IPS-18a (cell line): ENCODE measurements around the gene PRR5L.

ENCODE experiments used
- H3K27ac ChIP-seq: one replicate; pipeline ENCODE4 v1.5.1; 2013; ENCODE audit warnings: low read length
- H3K27me3 ChIP-seq: one replicate; pipeline ENCODE4 v1.6.1; 2013; ENCODE audit warnings: mild to moderate bottlenecking, low read length; ENCODE audit not compliant: control insufficient read depth, insufficient read depth
- H3K36me3 ChIP-seq: one replicate; pipeline ENCODE4 v1.6.1; 2013; ENCODE audit warnings: low read depth, low read length; ENCODE audit not compliant: control insufficient read depth
- H3K4me1 ChIP-seq: one replicate; pipeline ENCODE4 v1.6.1; 2013; ENCODE audit warnings: low read depth, low read length; ENCODE audit not compliant: control insufficient read depth
- H3K4me3 ChIP-seq: one replicate; pipeline ENCODE4 v1.5.1; 2013; ENCODE audit warnings: low read length
- H3K9ac ChIP-seq: one replicate; pipeline ENCODE4 v1.6.1; 2013; ENCODE audit warnings: mild to moderate bottlenecking, low read length, moderate library complexity
- H3K9me3 ChIP-seq: one replicate; pipeline ENCODE4 v1.6.1; 2013; ENCODE audit warnings: low read depth, low read length; ENCODE audit not compliant: control insufficient read depth

The PRR5L gene

DNA sequence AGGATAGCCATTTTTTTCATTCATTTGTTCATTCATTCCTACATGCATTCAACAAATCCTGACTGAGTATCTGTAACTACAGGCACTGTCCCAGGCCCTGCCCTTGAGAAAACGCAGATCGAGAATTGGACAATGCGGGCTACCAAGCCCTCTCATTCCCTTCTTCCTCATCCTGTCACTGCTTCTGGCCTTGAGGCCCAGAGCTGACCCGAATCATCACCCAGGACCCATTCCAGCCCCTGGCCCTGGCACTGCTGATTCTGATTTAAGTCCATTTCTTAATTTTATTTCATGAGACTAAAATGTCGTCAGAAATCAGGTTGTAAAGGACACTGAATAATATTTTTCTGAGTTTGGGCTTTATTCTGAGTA is 31.1 kb upstream of the PRR5L start:
- peaks cover 3% of the 10 kb centered on the region for H3K4me1 ChIP-seq
- H3K4me3 ChIP-seq = no peak overlapping the region
- H3K9me3 ChIP-seq = no peaks in the 10 kb centered on the region
- no peaks in the 10 kb centered on the region for H3K36me3 ChIP-seq
- no peaks in the 10 kb centered on the region for H3K27me3 ChIP-seq
- H3K9ac ChIP-seq = no peak overlapping the region
- H3K27ac ChIP-seq = no peak overlapping the region

- Histone ChIP-seq H3K9ac (no peak overlapping the region), H3K9me3 (no peaks in the 10 kb centered on the region), H3K27me3 (no peaks in the 10 kb centered on the region), H3K4me1 (peaks cover 3% of the 10 kb centered on the region), H3K4me3 (no peak overlapping the region), H3K36me3 (no peaks in the 10 kb centered on the region), H3K27ac (no peak overlapping the region)
Observed at GRCh38 chr11:36265793-36266628, 30.1 kb upstream of the PRR5L start.

- Histone ChIP-seq H3K4me3 (no peak overlapping the region), H3K27me3 (no peaks in the 10 kb centered on the region), H3K27ac (no peak overlapping the region), H3K36me3 (no peaks in the 10 kb centered on the region), H3K9me3 (no peaks in the 10 kb centered on the region), H3K9ac (no peak overlapping the region), H3K4me1 (no peaks in the 10 kb centered on the region)
Observed at GRCh38 chr11:36266767-36267166, 29.3 kb upstream of the PRR5L start.

- H3K27ac ChIP-seq = no peak overlapping the region
- no peaks in the 10 kb centered on the region for H3K36me3 ChIP-seq
- no peak overlapping the region for H3K9ac ChIP-seq
- no peaks in the 10 kb centered on the region for H3K4me1 ChIP-seq
- H3K27me3 ChIP-seq = no peaks in the 10 kb centered on the region
- H3K4me3 ChIP-seq = no peak overlapping the region
- H3K9me3 ChIP-seq = no peaks in the 10 kb centered on the region
Observed at GRCh38 chr11:36268337-36268985, 27.6 kb upstream of the PRR5L start.

GRCh38 chr11:36270701-36271100 is 25.4 kb upstream of the PRR5L start:
- H3K9me3 ChIP-seq = no peaks in the 10 kb centered on the region
- H3K36me3 ChIP-seq = no peaks in the 10 kb centered on the region
- H3K9ac ChIP-seq = no peak overlapping the region
- H3K4me3 ChIP-seq = no peak overlapping the region
- no peak overlapping the region for H3K27ac ChIP-seq
- H3K27me3 ChIP-seq = no peaks in the 10 kb centered on the region
- H3K4me1 ChIP-seq = no peaks in the 10 kb centered on the region

DNA sequence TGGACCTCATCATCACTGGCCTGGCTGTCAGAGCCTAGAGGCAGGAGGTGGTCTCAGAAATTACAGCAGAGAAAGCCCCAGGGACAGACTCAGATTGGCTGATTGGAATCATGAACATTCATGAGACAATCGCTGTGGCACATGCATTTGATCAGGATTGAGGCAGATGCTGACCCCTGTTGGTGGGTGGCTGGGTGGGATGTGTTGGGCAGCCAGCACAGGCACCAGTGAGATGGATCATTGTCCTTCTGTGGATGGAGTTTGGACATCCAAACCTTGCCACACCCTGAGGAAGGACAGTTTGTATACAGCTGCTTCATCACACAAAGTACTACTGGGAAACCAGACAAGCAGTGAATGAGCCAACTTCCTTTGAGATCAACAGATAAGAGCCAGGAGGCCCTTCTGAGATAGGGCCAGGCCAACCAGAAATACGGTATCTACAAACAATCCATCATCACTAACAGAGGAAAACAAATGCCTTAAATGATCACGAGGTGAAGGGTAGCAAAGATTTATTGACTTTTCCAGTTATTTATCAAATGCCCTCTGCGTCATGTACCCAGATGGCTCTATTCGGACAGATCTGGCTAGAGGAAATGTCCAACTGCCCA is 24.2 kb upstream of the PRR5L start:
- no peak overlapping the region for H3K27ac ChIP-seq
- no peaks in the 10 kb centered on the region for H3K9me3 ChIP-seq
- H3K36me3 ChIP-seq = no peaks in the 10 kb centered on the region
- H3K9ac ChIP-seq = no peak overlapping the region
- no peak overlapping the region for H3K4me3 ChIP-seq
- no peaks in the 10 kb centered on the region for H3K4me1 ChIP-seq
- no peaks in the 10 kb centered on the region for H3K27me3 ChIP-seq

- Histone ChIP-seq H3K27ac (no peak overlapping the region), H3K4me3 (no peak overlapping the region), H3K27me3 (no peaks in the 10 kb centered on the region), H3K9ac (no peak overlapping the region), H3K36me3 (no peaks in the 10 kb centered on the region), H3K9me3 (no peaks in the 10 kb centered on the region), H3K4me1 (no peaks in the 10 kb centered on the region)
Observed at GRCh38 chr11:36273110-36273509, 23.0 kb upstream of the PRR5L start.

GRCh38 chr11:36274414-36274813 is 21.7 kb upstream of the PRR5L start:
- Histone ChIP-seq H3K4me1 (no peaks in the 10 kb centered on the region), H3K36me3 (no peaks in the 10 kb centered on the region), H3K27ac (no peak overlapping the region), H3K9ac (no peak overlapping the region), H3K9me3 (no peaks in the 10 kb centered on the region), H3K27me3 (no peaks in the 10 kb centered on the region), H3K4me3 (no peak overlapping the region)

- Histone ChIP-seq H3K27me3 (no peaks in the 10 kb centered on the region), H3K9ac (no peak overlapping the region), H3K27ac (no peak overlapping the region), H3K4me1 (no peaks in the 10 kb centered on the region), H3K9me3 (no peaks in the 10 kb centered on the region), H3K4me3 (no peak overlapping the region), H3K36me3 (no peaks in the 10 kb centered on the region)
Observed at GRCh38 chr11:36278531-36279282, 17.4 kb upstream of the PRR5L start.

- Histone ChIP-seq H3K36me3 (no peaks in the 10 kb centered on the region), H3K4me3 (no peak overlapping the region), H3K27me3 (no peaks in the 10 kb centered on the region), H3K9me3 (no peaks in the 10 kb centered on the region), H3K27ac (no peak overlapping the region), H3K9ac (no peak overlapping the region), H3K4me1 (no peaks in the 10 kb centered on the region)
Observed at GRCh38 chr11:36280531-36280930, 15.6 kb upstream of the PRR5L start.

DNA sequence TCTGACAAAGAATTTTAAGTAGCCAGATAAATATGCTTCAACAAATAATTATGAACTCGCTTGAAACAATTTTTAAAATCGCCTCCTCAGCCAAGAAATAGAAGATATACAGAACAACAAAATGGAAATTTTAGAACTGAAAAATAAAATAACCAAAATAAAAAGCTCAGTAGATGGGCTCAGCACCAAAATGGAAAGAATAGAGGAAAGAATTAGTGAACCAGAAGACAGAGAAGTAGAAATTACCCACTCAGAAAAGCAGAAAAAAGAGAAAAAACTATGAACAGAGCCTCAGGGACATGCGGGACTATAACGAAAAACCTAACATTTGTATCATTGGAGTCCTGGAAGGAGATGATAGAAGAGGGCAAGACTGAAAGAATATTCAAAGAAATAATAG is 14.2 kb upstream of the PRR5L start:
- no peak overlapping the region for H3K27ac ChIP-seq
- no peak overlapping the region for H3K4me3 ChIP-seq
- H3K27me3 ChIP-seq = no peaks in the 10 kb centered on the region
- H3K9me3 ChIP-seq = no peaks in the 10 kb centered on the region
- no peaks in the 10 kb centered on the region for H3K4me1 ChIP-seq
- H3K9ac ChIP-seq = no peak overlapping the region
- H3K36me3 ChIP-seq = no peaks in the 10 kb centered on the region
